ENCODE measurements around the gene SRSF5.
"Not testable (repeated sequence)": the region's sequence is repeated elsewhere in the genome, so short reads cannot be mapped to it uniquely, and the experiment has no call there.

Gene SRSF5

DNA sequence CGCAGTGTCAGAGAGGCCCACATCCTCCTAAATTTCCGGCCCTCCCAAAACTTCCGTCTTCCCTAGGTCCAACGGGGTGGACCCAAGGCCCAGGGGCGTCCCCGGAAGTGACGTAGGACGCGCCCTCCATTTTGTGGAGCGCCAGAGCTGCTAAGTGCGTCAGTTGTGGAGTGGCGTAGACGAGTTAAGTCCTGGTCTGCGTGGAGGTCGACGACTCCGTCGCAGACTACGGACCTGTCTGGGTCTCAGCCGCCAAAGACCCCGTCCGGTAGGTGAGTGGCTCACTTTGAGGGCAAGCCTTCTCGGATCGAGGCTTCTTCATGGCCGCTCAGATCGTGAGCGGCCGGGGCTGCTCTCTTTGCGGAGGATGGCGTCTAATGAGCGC, at the start of gene SRSF5:
SRSF5 (plus strand) TSS at position 159 of the 385 bp plus-strand sequence. CDS start 1,015 bp downstream, outside the sequence.
- DNase-seq (ENCODE audit: low read depth in 3 of 3), result peak; percentile 84 to 88 (median 88)

- not testable (repeated sequence) for DNase-seq (ENCODE audit: low read depth in 3 of 3)
Observed at GRCh38 chr14:69718614-69719013, 48.3 kb upstream of the SRSF5 start.

DNA sequence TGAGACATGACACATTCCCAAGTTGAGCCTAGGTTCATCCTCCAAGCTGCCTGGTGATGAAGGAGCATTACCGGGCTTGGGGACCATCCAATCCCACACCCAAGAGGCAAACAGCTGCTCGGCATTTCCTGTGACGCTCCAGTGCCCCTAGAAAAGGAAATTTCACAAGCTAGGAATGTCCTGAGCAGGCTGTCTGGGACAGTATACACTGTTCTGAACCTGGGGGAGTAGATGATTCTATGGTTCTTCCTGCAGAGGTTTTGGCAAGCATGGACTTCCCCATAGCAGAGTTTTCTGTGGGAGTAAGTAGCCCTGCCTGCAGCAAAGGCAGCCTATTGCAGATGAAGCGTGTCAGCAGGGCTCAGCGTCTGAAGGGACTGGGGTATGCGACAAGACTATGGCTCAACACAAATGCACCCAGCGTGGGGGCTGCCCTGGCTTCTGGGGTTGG, 47.4 kb upstream of the SRSF5 start:
- no peak for DNase-seq (ENCODE audit: low read depth in 3 of 3)

DNA sequence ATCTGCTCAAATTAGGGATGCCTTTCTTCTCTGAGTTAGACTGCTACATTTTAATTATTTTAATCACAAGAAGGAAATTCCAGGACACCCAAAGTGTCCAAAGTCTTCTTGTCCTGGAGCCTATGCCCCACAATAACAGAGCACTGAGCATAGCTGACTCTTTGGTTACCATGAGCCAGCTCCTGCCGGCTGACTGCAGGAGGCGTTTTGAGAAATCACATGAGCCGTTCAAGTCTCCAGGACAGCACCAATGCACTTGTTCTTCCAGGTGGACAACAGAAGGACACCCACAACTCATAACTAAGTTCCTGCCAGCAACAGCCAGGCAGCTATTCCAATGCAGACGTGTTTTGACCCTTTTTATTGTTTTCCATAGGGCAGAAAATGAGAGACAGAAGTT, 46.0 kb upstream of the SRSF5 start:
- no peak for DNase-seq (ENCODE audit: low read depth in 3 of 3)

DNA sequence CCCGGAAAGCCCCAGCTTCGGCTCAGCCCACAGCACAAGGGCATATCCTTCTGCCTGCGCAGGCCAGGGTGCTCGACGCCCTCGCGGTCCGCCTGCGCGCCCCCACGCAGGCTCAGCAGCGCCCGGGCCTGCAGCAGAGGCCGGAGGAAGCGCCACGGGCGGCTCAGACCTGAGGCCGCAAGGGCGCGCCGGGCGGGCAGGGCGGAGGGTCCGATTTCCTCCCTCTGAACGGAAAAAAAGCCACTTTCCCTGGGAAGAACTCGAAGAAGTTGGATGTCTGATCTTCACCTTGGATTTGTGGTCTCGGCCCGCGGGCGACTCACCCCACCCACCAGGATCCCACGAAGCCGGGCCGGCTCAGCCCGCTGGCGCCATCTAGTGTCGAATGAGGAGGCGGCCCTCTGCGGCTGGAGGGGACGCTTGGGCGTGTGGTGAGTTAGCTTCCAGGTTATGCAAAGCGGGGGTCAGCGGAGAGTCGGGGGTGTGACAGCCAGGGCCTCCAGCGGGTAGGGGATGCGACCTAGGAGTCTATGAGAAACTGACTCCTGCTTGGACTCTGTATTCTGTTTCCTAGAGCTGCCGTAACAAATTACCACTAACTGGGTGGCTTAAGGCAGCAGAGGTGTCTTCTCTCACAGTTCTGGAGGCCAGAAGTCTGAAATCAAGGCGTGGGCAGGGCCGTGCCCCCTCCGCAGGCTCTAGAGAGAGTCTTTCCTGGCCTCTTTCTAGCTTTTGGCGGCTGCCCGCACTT, 40.0 kb upstream of the SRSF5 start:
- DNase-seq (ENCODE audit: low read depth in 3 of 3), result peak; percentile 75 to 82 (median 80)

DNA sequence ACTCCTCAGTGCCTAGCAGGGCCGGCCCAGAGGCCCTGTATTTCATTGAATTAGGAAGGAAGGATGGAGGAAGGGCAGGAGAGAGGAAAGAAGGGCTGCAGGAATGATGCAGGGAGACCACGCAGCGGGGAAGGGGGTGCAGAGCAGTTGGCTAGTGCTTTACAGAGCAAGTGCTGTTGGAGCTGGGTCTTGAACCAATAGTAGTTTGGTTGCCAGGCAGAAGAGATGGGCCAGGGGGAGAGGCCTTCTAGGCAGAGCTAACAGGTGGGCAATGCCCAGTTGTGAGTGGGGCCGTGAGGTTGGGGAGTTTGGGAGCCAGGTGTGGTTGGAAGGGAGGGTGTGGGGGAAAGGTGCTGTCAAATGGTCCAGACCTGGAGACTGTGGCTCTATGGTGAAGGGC, 39.1 kb upstream of the SRSF5 start:
- no peak for DNase-seq (ENCODE audit: low read depth in 3 of 3)

DNA sequence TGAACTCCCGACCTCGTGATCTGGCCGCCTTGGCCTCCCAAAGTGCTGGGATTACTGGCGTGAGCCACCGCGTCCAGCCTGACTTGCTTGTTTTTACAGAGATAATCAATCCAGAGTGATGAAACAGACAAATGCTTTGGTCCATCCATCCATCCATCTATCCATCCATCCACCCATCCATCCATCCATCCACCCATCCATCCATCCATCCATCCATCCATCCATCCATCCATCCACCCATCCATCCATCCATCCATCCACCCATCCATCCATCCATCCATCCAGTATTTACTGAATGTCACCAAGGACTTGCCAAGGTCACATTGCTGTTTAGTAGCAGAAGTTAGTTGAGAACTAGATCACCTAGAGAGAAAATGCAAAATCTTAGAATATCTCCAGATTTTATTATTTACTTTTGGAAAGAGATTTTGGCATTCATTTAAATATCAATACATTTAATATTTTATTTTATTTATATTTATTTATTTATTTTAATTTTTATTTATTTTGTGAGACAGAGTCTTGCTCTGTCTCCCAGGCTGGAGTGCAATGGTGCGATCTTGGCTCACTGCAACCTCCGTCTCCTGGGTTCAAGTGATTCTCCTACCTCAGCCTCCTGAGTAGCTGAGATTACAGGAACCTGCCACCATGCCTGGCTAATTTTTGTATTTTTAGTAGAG, 34.9 kb upstream of the SRSF5 start:
- not testable (repeated sequence) for DNase-seq (ENCODE audit: low read depth in 3 of 3)

DNA sequence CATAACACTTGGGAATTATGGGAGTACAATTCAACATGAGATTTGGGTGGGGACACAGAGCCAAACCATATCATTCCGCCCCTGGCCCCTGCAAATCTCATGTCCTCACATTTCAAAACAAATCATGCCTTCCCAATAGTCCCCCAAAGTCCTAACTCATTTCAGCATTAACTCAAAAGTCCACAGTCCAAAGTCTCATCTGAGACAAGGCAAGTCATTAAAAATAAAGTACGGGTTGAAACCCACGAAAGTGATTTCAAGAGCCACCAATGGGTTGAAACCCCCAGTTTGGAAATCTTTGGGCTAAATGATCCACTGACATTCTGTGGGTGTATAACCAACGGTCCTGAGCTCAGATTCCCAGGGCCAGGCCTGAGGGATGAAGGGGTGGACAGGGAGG, 30.5 kb upstream of the SRSF5 start:
- DNase-seq (ENCODE audit: low read depth in 3 of 3), result not testable (repeated sequence)

DNA sequence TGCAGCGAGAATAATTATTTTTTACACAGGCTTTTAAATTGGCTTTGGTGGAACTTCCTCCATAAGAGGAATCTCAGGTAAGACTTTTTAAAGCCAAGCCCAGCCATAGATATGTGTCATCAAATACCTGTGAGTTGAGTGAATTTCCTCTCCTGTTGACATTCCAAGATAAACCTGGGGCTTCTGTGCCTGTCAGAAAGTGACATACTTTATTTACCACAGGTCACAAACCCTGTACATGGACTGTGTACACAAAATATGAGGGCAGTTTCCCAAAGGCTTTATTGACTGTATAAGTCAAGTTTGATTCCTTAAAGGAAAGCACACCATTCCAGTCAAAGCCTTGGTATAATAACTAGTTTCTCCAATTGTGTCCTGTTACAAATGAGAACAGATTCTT, 25.9 kb upstream of the SRSF5 start:
- no peak for DNase-seq (ENCODE audit: low read depth in 3 of 3)

- DNase-seq (ENCODE audit: low read depth in 3 of 3), result no peak
Observed at GRCh38 chr14:69749956-69750355, 17.0 kb upstream of the SRSF5 start.

GRCh38 chr14:69750495-69750894, 16.4 kb upstream of the SRSF5 start:
- DNase-seq (ENCODE audit: low read depth in 3 of 3), result no peak

DNA sequence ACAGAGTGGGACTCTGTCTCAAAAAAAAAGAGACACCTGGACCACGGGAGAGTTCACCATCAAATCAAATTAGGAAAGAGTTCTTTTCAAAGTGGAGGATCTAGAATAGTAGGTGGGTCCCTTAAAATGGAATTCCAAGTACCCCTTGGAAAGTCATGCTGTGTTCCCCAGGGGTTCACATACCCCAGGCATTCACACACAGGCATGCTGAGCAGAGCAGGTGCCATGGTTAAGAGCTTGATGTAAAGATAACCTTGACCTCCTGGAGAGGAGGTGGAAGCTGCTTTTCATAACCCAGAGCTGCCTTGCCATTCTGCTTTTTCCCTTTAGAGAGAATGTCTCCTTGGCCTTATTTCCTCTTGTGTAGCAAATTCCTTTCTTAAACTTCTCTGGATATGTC, 14.2 kb upstream of the SRSF5 start:
- no peak for DNase-seq (ENCODE audit: low read depth in 3 of 3)

DNA sequence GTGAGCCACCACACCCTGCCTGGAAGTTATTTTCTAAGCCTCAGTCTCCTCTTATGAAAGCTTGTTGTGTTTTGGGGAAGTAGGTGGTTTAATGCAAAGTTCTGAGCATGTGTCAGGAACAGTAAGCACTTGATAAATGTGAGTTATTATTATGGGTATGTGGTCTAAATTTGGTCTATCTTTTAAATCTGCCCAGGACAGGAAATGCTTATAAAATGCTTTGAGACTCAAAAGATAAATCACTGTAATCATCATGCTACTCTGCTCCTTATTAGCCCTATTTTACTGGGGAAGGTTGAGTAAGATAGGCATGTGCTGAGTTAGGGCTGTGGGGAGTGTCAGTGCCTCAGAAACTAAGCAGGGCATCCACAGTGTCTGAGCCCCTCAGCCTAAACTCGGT, 13.1 kb upstream of the SRSF5 start:
- no peak for DNase-seq (ENCODE audit: low read depth in 3 of 3)

DNA sequence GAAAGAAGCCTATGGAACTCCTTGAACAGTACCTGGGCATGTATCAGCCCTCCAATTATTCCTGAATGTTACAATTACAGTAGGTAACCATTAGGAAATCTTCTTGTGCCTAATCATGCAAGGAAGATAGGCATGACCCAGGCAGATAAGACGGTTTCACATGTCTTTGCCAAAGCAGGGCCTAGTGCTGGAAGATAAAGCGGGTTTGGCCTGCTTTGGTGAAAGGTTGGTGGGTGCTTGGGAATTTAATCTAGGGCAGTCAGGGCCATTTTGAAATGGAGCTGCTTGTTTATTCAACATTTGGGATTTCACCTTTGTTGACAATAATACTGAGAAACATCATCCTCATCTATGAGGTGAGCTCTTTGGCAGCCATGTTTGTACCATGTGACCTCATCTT, 12.5 kb upstream of the SRSF5 start:
- no peak for DNase-seq (ENCODE audit: low read depth in 3 of 3)

DNA sequence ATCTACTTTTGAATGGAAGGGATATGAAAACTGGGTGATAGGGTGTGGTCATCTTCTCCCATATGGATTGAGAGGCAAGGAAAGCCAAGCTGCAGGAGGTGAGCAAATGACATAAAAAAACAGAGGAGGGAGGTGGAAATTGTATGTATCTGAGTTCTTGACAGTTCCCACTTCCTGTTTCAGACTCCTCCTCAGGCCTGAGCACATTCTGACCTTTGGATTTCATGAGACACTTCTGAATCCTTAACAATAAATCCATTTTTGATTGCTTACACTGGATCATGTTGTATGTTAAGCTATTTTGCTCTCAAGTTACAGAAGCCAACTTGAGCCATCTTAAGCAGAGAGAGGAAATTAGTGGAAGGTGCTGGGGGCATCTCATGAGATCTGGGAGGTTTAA, 11.6 kb upstream of the SRSF5 start:
- DNase-seq (ENCODE audit: low read depth in 3 of 3), result no peak

- DNase-seq (ENCODE audit: low read depth in 3 of 3), result no peak
Observed at GRCh38 chr14:69755784-69756183, 11.2 kb upstream of the SRSF5 start.

GRCh38 chr14:69756298-69756697, 10.6 kb upstream of the SRSF5 start:
- no peak for DNase-seq (ENCODE audit: low read depth in 3 of 3)

- DNase-seq (ENCODE audit: low read depth in 3 of 3), result no peak
Observed at GRCh38 chr14:69760810-69761209, 6.1 kb upstream of the SRSF5 start.

GRCh38 chr14:69763761-69764510, 3.0 kb upstream of the SRSF5 start:
- no peak for DNase-seq (ENCODE audit: low read depth in 3 of 3)

GRCh38 chr14:69767369-69767999, 542 bp downstream of the SRSF5 start:
- peak; percentile 81 to 85 (median 84) for DNase-seq (ENCODE audit: low read depth in 3 of 3)

- DNase-seq (ENCODE audit: low read depth in 3 of 3), result no peak
Observed at GRCh38 chr14:69768873-69769272, 1.9 kb downstream of the SRSF5 start.

DNA sequence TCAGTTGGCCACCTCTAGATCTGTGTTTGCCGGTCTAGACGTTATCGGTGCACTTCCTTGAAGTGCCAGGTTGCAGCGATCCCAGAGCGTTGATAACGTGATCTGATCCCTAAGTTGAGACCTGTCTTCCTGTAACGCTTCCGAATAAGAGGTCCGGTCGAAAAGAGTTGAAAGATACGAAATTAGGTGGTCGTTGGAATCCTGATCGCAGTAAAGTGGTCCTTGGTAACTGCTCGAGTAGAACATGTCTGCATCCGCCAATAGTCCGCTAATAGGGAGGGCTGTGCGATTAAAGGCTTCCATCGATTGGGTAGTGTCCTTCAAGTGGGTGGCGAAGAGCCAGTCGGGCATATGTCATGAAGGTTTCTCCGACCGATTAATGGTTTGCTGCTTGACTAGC, 2.7 kb downstream of the SRSF5 start:
- no peak for DNase-seq (ENCODE audit: low read depth in 3 of 3)

Data from stimulated activated CD4-positive, alpha-beta T cell treated with anti-CD3 and anti-CD28 coated beads, TNF-alpha, amount 100 ng/mL, for 4 hours (primary cell).